Measurements from ENCODE around the gene TEKT5.

GRCh38 chr16:10617662-10618420 lies 76.9 kb downstream of the TEKT5 start:
- no peak for TF ChIP-seq POLR2AphosphoS5 (IDR thresholded peaks at IDR 0.05; ENCODE audit: low read depth, low read length)
- no peak for TF ChIP-seq SPI1 (IDR thresholded peaks at IDR 0.05; ENCODE audit: low read depth, low read length)
- TF ChIP-seq POLR2A (IDR thresholded peaks at IDR 0.05; ENCODE audit: low read depth, low read length) = no peak
- no peak for TF ChIP-seq TAF1 (IDR thresholded peaks at IDR 0.05; ENCODE audit: low read depth, low read length)

Data from GM12891 (cell line).